Stimulated activated CD8-positive, alpha-beta memory T cell treated with anti-CD3 and anti-CD28 coated beads, Interleukin-7, amount 100 ng/mL, for 48 hours (primary cell): Measurements from ENCODE around the gene LYVE1.

Source experiments
- DNase-seq, 2 donors: peaks; one replicate each; pipeline ENCODE4 v3.0.0-alpha.2; 2020; ENCODE audit warnings: low read depth in 1 of 2; ENCODE audit errors: extremely low read depth in 1 of 2

The LYVE1 gene

GRCh38 chr11:10526974-10527918 lies 41.2 kb downstream of the LYVE1 start:
- no peak for DNase-seq

GRCh38 chr11:10524471-10524870 lies 44.0 kb downstream of the LYVE1 start:
- DNase-seq = no peak

GRCh38 chr11:10522921-10523320 lies 45.5 kb downstream of the LYVE1 start:
- DNase-seq = no peak

GRCh38 chr11:10522276-10522675 lies 46.2 kb downstream of the LYVE1 start:
- no peak for DNase-seq

GRCh38 chr11:10520562-10520961 lies 47.9 kb downstream of the LYVE1 start:
- DNase-seq = no peak

GRCh38 chr11:10519630-10520029 lies 48.8 kb downstream of the LYVE1 start:
- no peak for DNase-seq

- DNase-seq = no peak
These were observed 49.6 kb downstream of the LYVE1 start for GRCh38 chr11:10518891-10519290.

GRCh38 chr11:10518123-10518522 lies 50.3 kb downstream of the LYVE1 start:
- no peak for DNase-seq

- DNase-seq = no peak
These were observed 53.0 kb downstream of the LYVE1 start for GRCh38 chr11:10515418-10515817.

GRCh38 chr11:10514709-10515108 lies 53.8 kb downstream of the LYVE1 start:
- DNase-seq = no peak

- no peak for DNase-seq
These were observed 54.3 kb downstream of the LYVE1 start for GRCh38 chr11:10514202-10514601.

GRCh38 chr11:10511181-10511621 lies 57.3 kb downstream of the LYVE1 start:
- no peak for DNase-seq
